ENCODE measurements around the gene IZUMO2.
"Not testable (repeated sequence)": the region's sequence is repeated elsewhere in the genome, so short reads cannot be mapped to it uniquely, and the experiment has no call there.

IZUMO2 gene

DNA sequence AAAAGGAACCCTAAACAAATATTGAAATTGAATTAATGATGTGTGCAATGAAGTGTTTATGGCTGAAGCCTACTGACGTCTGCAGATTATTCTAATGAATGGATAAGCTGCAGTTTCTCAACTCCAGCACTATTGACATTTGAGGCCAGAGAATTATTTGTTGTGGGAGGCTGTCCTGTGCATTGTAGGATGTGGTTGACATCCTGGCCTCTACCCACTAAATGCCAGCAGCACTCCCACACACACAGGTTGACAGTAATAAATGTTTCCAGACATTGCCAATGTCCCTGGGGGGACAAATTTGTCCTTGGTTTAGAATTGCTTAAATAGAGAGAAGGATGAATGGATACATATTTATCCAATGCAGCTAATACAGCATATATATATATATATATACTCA is 21.1 kb upstream of the IZUMO2 start:
- no peak for DNase-seq (ENCODE audit: low read depth)

DNA sequence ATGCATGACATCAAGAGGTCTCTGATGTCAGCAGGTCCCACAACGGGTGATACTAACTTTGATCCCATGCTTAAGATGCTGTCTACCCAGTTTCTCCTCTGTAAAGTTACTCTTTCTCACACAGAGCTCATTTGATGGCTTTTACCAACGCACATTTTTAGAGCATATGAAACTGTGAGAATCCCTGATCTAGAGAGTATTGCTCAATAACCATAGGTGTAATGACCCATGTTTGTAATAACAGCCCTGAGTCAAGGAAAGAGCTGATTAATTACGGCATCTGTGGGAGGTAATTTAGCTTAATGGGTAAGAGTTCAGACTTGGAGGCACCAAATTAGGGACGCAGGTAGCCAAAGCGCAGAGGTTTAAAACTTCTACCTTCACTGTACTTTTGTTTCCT is 18.0 kb upstream of the IZUMO2 start:
- DNase-seq (ENCODE audit: low read depth) = no peak

DNA sequence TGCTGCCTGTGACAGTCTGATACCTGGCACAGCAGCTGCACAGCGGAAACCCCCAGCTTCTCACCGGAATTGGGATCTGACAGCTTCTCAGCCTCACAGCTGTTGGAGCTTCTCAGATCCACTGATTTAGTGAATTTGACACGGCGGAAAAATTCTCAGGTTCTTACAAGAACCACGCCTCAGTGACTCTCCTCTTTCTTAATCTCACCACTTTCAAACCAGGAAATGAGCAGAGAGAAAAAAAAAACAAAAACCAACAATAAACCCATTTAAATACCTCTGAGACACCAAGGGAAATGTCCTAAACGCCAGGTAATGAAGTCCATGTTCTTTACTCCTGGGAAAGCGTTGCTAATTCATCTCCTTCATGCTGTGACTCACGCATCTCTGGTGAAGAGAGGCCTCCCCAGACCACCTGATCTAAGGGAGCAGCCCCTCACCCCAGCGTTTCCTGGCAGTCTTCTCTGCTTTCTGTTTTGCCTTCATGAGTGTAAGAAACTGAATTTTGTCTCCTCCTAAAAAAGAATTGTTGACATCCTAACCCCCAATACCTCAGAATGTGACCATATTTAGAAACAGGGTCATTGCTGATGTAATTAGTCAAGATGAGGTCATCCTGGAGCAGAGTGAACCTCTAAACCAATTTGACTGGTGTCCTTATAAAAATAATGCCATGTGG is 15.9 kb upstream of the IZUMO2 start:
- DNase-seq (ENCODE audit: low read depth) = no peak

DNA sequence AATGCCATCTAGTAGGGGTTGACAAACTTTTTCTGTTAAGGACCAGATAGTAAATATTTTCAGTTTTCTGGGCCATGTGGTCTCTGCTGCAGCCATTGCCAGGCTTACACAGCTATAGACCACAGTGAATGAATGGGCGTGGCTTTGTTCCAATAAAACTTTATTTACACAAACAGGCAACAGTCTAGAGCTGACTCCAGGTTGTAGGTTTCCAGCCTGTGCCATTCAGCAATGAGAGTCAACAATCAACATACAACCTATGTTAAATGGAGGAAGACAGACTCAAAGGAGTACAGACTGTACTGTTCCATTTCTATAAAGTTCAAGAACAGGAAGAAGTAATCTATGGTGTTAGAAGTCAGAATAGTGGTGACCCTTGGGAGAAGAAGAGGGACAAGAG is 15.2 kb upstream of the IZUMO2 start:
- no peak for DNase-seq (ENCODE audit: low read depth)

DNA sequence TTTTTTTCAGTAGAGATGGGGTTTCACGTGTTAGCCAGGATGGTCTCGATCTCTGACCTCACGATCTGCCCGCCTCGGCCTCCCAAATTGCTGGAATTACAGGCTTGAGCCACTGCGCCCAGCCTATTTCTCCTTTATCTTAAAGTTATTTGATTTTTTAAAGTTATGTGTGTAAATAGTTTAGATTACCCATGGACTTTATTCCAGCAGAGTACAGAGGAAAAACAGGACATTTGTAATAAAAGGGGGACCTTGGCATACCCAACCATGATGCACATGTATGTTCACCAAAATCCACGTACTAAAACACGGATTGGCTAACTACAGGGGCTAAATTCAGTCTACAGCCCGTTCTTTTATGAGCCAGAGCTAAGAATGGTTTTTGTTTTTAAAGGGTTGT is 13.7 kb upstream of the IZUMO2 start:
- no peak for DNase-seq (ENCODE audit: low read depth)

DNA sequence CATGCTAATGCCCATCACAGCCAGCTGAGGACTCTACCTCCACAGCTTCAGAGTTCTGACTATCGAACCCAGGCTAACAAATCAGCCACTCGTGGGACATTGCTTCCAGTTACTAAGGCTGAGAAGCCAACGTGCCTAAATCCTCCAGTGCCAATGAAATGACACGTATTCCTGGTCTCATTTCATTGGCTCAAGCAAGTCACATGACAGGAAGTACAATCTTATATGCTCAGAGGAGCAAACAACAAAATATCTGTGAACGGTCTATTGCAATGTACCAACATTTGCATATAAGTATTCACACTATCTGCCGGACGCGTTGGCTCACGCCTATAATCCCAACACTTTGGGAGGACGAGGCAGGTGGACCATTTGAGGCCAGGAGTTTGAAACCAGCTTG is 12.8 kb upstream of the IZUMO2 start:
- no peak for DNase-seq (ENCODE audit: low read depth)

DNA sequence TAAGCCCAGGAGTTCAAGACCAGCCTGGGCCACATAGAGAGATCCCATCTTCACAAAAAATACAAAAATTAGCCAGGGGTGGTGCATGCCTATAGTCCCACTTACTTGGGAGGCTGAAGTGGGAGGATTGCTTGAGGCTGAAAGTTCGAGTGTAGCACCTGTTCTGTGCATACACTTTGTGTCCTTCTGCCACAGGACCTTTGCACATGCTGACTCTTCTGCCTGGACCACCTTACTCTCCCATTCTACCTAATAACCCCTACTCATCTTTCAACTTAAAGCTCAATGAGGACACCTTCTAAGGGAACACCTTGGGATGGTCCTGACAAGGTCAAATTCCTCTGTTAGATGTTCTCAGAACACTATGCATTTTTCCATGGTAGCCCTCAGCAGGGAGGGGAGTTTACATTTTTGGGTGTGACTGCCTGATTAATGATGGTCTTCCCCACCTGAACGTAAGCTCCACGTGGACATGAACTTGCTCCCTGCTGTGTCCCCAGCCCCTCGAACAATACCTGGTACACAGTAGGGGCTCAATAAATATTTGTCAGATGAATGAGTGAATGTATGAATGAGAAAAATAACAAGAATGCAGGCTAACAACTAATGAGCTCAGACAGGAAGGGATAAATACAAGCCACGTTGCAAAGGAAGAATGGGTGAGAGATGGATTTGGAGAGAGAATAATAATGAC is 11.2 kb upstream of the IZUMO2 start:
- DNase-seq (ENCODE audit: low read depth) = no peak

DNA sequence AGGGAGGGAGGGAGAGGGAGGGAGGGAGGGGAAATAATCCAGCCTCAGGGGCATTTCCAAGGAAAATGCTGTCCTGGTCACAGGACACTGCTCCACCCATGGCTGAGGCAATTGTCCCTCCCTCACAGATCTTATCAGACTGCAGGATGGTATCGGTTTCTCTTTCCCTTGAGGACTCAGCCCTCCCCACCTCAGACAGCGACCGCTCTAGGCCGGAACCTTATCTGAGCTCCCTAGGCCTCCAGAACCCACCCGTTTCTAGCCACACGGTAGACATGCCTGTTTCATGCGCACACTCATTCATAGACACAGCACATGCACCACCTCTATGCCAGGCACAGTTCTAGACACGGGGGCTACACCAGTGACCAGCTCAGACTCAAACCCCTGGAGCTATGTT is 10.0 kb upstream of the IZUMO2 start:
- no peak for DNase-seq (ENCODE audit: low read depth)

DNA sequence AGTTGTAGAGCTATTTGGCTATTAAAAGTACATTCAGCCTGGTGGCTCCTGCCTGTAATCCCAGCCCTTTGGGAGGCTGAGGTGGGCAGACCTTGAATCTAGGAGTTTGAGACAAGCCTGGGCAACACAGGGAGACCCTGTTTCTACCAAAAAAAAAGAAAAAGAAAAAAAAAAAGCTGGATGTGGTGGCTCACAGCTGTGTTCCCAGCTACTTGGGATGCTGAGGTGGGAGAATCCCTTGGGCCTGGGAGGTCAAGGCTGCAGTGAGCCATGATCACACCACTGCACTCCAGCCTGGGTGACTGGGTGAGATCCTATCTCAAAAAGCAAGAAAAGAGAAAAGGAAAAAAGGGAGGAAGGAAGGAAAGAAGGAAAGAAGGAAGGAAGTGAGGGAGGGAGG is 9.6 kb upstream of the IZUMO2 start:
- no peak for DNase-seq (ENCODE audit: low read depth)

DNA sequence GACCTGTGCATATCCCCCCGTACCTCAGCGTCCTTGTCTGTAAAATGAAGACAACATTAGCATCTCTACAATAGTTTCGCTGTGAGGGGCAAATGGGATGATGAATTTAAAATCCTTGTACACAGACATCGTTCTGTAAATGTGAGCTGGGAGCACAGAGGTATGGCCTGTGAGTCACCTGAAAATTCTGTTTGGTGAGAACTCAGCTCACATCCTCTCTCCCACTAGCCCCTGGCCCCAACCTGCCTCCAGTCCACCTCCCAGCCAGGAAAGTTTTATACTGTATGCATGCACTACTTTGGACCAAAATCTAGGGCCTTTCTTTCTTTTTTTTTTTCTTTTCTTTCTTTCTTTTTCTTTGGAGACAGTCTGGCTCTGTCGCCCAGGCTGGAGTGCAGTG is 8.7 kb upstream of the IZUMO2 start:
- no peak for DNase-seq (ENCODE audit: low read depth)

DNA sequence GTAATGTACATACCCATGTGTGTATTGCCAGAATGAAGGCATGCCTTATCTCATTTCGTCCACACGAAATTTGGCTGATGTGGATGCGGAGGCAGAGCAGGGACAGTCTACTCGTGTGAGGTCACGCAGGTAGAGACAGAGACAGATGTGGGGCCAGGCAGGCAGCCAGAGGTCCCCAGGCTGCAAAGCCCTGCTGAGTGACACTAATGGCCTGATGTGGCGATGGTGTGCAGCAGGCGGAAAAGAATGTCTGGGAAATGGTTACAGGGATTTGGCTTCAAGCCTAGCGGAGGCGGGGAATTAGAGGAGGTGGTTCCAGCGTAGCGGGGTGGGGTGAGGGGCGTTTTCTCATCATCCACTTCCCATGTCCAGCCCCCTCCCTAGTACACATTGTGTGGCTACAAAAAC is 4.2 kb upstream of the IZUMO2 start:
- DNase-seq (ENCODE audit: low read depth) = no peak

DNA sequence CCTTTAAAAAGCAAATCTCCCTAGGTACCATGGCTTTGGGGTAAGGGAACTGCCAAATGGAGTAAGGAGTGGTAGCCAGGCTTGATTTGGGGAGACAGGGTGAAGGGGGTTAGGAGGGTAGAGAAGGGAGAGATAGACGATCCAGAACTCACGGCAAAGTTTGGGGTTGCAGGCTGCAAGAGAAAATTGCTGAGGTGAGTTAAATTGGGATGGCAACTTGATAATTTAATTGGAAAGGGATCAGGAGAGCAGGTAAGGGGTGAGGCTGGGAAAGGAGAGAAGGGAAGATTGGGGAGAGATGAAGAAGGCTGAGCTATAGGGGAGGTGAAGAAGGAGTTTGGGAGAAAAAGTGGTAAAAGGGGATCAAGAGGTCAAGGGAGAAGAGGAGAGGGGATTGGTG is 4.0 kb downstream of the IZUMO2 start:
- no peak for DNase-seq (ENCODE audit: low read depth)

DNA sequence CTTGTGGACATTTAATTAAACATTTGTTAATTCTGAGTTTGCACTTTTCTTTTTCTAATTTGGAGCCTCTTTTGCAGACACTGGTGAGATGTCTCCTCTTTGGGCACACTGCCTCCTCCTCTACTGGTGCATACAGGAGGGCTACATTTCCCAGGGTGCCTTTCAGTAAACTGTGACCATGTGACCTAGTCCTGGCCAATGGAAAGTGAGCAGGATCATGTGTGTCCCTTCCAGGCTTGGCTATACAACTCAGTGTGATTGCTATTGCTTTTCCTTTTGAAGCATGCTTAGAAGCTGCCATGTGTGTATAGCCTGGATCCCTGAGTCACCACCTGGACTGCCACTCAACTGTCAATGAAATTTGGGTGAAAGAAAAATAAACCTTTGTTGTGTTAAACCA is 4.5 kb downstream of the IZUMO2 start:
- DNase-seq (ENCODE audit: low read depth) = no peak

DNA sequence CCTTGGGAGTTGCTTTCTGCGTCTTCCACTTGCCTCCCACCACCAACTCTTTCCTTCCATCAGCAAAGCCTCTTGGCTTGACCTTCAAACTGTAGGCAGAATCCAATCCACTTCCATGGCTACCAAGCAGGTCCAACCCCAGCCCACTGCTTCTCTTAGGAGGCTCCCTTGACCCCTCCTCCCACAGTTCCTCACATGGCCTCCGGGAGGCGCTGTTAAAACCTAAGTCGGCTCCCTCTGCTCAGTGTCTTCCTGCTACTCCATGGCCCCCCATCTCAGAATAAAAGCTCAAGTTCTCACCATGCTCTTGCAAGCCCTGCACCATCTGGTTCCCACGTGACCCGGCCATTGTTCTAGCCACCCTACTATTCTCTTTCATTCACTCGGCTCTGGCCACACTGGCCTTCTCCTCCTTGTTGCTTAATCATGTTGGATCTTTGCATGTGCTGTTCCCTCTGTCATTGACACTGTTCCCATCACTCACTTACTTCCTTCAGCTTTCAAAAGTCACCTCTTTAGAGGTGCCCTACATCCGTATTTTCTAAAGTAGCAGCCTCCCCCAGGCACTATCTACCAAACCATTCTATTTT is 7.5 kb downstream of the IZUMO2 start:
- no peak for DNase-seq (ENCODE audit: low read depth)

DNA sequence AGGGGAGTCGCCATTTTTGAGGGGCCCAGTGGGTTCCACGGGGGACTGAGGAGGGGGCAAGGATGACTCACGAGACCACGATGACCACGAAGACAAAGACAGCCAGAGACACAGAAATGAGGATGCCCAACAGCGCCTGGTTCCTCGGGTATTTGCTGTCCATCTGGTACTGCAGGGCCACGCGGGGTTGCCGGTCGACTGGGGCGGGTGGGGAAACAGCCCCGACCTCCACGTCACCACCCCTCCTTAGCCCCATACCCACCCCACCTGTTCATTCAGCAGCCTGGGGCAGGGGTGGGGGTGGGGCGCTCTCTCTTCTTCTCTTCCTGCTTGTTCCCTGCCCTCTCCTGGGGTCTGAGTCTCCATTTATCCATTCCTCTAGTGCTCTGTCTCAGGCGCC is 8.6 kb downstream of the IZUMO2 start:
- DNase-seq (ENCODE audit: low read depth) = no peak

DNA sequence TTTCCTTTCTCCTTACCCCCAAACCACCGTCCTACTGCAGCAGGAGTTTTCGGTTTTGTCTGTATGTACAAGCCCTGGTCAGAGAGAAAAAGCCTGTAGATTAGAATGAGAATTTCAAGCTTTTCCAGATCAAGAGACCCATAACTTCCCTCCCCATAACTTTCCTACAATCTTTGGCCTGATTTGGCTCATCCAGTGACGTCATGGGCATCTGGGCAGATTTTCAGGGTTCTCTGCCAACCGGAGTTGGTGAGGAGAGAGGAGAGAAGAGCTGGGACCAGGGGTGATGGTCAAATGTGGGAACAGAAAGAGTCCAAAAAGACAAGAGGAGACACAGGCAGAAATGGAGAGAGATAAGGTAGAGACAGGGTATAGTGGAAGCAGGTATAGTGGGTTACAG is 10.5 kb downstream of the IZUMO2 start:
- no peak for DNase-seq (ENCODE audit: low read depth)

DNA sequence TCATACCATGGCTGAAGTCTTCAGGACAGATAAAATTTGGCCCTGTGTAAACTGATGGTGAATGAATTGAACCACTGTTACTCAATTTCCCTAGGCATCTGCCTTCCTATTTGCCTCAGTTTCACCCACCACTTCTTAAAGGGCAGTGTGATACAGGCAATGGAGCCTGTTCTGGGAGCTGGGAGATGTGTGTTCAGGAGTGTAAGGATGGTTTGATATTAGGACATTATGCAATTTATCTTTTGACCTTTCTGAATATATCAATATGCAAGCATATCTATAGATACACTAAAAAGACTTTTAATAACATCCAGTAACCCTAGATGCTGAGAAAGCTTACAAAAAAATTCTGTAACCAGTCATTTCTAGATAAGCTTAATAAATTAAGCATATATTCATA is 14.6 kb downstream of the IZUMO2 start:
- DNase-seq (ENCODE audit: low read depth) = no peak

DNA sequence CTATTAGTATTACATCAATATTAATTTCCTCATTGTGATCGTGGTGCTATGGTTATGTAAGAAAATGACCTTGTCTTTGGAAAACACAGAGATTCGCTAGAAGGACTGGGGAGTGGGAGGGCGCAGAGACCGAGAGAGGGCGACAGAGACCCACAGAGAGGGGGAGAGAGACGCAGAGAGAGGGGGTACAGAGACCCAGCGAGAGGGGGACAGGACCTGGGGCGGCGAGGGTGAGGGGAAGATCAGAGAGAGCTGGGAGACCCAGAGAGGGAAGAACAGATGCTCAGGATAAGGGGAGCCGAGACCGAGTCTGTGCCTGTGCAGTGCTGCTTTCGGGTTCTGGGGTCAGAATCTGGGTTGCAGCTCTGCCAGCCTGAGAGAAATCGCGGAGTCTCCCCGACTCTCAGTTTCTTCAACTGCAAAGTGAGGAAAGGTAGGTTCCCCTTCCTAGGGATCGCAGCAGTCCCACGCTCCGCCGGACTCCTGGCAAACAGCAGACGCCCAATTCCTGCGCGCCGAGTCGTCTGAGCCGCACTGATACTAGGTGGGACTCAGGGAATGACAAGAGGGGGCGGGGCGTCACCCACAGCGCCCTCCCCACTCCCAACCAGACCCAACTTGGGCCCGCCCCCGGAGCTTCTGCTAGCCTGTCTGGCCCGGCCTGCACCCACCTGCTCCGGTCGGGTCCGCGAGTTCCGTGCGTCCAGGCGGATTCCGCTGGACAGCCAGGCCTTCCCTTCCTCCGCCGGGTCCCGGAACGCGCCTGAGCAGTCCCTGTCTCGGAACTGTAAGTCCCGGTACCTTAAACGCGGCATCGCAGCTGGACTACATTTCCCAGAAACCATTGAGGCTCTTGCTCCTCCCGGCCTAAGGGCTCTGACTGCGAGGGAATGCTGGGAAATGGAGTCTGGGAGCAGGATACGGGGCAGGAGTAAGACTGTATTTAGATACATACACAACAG is 15.3 kb downstream of the IZUMO2 start:
- DNase-seq (ENCODE audit: low read depth) = peak; percentile 60

DNA sequence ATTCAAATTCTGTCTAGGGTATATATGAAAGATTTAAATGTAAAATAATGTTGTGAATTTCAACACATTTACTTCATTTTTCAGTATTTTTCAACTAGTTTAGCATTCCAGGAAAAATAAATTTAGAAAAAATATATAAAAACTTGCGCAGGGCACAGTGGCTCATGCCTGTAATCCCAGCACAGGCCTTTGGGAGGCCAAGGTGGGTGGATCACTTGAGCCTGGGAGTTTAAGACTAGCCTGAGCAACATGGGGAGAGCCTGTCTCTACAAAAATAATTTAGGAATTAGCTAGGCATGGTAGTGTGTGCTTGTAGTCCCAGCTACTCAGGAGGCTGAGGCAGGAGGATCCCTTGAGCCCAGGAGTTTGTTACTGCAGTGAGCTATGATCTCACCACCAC is 21.2 kb downstream of the IZUMO2 start:
- DNase-seq (ENCODE audit: low read depth) = not testable (repeated sequence)

DNA sequence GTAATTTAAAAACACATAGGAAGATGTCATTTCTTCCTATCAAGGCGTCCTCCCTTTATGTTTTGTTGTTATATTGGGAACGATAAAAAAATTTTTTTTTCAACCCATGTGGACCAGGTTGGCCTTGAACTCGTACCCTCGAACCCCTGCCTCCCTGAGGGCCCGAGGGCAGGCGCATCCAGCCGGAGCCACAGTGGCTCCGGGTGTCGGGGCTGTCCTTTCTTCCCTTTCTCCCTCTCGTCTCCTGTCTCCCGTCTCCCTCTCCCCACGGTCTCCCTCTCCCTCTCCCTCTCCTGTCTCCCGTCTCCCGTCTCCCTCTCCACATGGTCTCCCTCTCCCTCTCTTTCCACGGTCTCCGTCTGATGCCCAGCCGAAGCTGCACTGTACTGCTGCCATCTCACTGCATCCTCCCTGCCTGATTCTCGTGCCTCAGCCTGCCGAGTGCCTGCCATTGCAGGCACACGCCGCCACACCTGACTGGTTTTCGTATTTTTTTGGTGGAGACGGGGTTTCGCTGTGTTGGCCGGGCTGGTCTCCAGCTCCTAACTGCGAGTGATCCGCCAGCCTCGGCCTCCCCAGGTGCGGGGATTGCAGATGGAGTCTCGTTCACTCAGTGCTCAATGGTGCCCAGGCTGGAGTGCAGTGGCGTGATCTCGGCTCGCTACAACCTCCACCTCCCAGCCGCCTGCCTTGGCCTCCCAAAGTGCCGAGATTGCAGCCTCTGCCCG is 22.8 kb downstream of the IZUMO2 start:
- not testable (repeated sequence) for DNase-seq (ENCODE audit: low read depth)

DNA sequence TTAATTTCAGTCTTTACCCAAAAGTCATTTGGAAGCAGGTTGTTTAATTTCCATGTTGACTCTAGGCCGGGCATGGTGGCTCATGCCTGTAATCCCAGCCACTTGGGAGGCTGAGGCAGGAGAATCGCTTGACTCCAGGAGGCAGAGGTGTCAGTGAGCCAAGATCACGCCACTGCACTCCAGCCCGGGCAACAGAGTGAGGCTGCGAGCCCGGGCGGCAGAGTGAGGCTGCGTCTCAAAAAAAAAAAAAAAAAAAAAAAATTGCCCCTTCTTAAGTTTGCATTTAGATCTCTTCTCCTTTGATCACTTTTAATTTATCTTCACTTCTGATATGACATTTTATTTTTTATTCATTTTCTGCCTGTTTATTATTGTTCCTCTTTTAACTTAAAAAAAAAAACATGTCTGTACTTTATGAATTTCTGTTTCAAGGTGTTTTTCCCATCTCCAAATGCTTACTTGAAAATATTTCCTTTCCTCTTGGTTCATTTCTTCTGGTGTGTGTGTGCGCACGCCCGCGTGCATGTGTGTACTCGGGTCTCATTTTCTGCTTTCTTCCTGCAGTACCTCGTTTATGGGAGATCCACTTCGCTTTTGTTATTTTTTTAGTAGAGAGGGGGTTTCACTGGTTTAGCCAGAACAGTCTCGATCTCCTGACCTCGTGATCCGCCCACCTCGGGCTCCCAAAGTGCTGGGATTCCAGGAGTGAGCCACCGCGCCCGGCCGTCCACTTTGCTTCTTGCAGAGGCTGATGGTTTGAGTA is 26.3 kb downstream of the IZUMO2 start:
- not testable (repeated sequence) for DNase-seq (ENCODE audit: low read depth)

Data from activated T-cell treated with anti-CD3 and anti-CD28 coated beads for 24 hours (primary cell).